Fibroblast of the aortic adventitia (primary cell): ENCODE results near the gene PROSER1. TPM values are rescaled to one million over a fixed set of nuclear protein-coding genes. Genes with fewer than 3 reads are reported as not detected.
"Not testable (repeated sequence)": the region's sequence is repeated elsewhere in the genome, so short reads cannot be mapped to it uniquely, and the experiment has no call there.

Experiments
- DNase-seq: peaks from one replicate; pipeline ENCODE4 v3.0.0-alpha.2; 2010; ENCODE audit warnings: low read depth
- H3K4me3 ChIP-seq: 2 replicates; pipeline ENCODE4 v1.5.1; 2011; ENCODE audit warnings: low read depth, mild to moderate bottlenecking, control low read depth, low read length, moderate library complexity
- total RNA-seq: library from RNA; depleted of rRNA; stranded (reverse); fragments of >200 nt; gene quantifications from 2 replicates; pipeline ENCODE4 v1.2.3, GENCODE V29; 2012; ENCODE audit warnings: low replicate concordance
- TF ChIP-seq, protein P1 (sequence below): IDR thresholded peaks from 2 replicates; pipeline ENCODE4 v1.5.1; 2011; ENCODE audit warnings: mild to moderate bottlenecking, low read length, control low read depth, inconsistent platforms; ENCODE audit not compliant: insufficient read depth

Gene PROSER1
- total RNA-seq = 10.6 and 15.9 TPM in 2 replicates

DNA sequence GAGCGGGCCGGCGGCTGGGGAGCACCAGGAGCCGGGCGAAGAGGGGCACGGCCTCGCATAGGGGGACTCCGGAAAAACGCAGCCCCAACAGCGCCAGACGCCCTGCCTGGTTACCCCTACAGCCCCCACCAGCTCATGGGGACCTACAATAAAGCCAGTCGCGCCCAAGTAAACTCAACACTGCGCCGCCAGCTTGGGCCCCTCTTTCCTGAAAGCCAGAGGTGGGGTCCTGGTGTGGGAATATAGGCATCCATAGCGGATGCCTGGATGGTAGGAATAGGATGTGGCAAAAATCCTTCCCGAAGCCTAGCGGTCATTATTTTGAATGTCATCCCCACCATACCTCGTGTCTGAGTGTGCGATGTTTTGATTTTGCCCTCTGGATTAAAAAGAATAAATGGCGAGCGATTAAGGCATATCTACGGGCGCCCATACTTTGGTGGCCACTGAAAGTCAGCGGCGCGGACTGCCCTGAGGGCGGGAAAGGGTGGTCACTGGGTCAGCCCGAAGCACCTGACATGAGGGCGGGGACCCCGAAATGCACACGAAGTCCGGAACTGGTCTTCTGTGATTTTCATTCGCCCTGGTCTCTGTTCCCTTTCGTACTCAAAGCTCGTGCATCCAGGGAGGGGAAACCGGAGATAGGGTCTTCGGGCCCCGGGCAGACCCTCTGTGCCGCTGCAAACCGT, at the start of gene PROSER1, which contains the start of gene NHLRC3:
PROSER1 (minus strand) TSS at position 210 of the 689 bp plus-strand sequence. CDS start 847 bp downstream, outside the sequence.
NHLRC3 (plus strand) TSS at position 577 of the 689 bp plus-strand sequence. CDS start 184 bp downstream, outside the sequence.
- DNase-seq = peak; percentile 96
- H3K4me3 ChIP-seq = peak within 1 kb of the TSS; percentile 96
- TF ChIP-seq, protein P1, sequence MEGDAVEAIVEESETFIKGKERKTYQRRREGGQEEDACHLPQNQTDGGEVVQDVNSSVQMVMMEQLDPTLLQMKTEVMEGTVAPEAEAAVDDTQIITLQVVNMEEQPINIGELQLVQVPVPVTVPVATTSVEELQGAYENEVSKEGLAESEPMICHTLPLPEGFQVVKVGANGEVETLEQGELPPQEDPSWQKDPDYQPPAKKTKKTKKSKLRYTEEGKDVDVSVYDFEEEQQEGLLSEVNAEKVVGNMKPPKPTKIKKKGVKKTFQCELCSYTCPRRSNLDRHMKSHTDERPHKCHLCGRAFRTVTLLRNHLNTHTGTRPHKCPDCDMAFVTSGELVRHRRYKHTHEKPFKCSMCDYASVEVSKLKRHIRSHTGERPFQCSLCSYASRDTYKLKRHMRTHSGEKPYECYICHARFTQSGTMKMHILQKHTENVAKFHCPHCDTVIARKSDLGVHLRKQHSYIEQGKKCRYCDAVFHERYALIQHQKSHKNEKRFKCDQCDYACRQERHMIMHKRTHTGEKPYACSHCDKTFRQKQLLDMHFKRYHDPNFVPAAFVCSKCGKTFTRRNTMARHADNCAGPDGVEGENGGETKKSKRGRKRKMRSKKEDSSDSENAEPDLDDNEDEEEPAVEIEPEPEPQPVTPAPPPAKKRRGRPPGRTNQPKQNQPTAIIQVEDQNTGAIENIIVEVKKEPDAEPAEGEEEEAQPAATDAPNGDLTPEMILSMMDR = no peak

DNA sequence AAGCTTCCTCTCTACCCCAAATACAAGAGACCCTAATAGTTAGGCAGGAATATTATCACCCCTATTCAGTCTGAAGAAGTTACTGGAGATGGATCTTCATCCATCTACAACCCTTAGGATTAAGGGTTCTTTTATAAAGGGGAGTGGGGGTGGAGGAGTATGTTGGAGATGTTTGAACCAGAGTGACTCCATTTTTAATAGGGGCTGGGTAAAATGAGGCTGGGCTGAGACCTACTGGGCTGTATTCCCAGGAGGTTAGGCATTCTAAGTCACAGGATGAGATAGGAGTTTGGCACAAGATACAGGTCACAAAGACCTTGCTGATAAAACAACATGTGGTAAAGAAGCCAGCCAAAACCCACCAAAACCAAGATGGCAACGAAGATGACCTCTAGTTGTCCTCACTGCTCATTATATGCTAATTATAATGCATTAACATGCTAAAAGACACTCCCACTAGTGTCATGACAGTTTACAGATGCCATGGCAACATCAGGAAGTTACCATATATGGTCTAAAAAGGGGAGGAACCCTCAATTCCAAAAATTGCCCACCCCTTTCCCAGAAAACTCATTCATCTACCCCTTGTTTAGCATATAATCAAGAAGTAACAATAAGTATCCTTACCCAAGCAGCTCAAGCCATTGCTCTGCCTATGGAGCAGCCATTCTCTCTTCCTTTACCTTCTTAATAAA, 48.5 kb upstream of the PROSER1 start:
- not testable (repeated sequence) for H3K4me3 ChIP-seq, DNase-seq

DNA sequence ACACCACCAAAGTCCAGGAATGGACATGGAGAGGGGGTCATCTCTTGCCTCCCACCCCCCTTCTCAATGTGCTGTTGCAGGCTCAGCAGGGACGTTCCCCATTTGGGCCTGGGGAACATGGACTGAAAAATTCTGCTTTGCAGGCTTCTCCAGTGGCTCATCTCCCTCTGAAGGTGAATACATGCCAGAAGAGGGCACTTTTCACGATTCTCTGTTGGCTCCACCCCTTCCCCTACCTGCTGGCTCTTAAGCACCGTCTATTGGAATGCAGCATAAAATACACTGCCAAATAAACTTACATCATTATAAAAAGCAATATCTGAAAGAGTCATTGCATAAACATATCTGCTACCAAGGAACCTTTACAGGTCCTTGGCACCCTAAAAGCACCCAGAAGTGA, 36.1 kb upstream of the PROSER1 start:
- TF ChIP-seq, protein P1 = no peak
- DNase-seq = no peak
- no peak overlapping the region for H3K4me3 ChIP-seq

DNA sequence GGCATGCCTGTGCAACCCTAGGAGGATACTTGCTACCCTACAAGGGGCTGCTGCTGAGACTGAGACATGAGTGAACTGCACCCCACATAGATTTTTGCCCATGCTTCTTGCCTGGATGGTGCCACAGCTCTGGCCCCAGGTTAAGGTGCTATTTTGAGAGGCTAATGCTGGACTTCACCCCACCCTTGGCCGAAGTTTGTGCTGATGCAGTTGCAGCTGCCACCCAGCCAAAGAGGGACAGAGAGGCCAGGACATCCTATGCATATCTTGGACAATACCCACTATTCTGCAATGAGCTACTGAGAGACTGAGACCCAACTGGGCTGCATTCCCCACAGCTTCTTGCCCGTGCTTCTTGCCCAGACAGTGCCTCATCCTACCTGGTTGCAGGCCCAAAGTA, 35.0 kb upstream of the PROSER1 start:
- TF ChIP-seq, protein P1 = no peak
- no peak for DNase-seq
- no peak overlapping the region for H3K4me3 ChIP-seq

DNA sequence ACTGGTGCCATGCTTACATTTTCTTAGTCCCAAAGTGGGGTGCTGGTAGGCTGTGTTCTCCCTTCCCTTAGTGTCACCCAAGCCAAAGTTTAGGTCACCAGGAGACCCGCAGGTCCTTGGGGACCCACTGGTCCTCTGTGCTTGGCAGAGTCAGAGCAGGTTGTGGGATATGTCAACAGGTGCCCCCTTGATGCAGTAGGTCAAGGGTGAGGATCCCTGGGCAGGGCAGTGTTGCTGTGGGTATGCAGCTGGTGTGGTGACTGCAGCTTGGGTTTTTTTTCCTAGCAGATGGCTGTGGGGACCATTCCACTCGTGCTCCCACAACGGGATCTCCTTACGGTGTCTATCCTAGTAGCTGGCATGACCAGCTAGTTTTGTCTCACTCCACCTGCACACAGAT, 24.1 kb upstream of the PROSER1 start:
- TF ChIP-seq, protein P1 = no peak
- no peak overlapping the region for H3K4me3 ChIP-seq
- no peak for DNase-seq

DNA sequence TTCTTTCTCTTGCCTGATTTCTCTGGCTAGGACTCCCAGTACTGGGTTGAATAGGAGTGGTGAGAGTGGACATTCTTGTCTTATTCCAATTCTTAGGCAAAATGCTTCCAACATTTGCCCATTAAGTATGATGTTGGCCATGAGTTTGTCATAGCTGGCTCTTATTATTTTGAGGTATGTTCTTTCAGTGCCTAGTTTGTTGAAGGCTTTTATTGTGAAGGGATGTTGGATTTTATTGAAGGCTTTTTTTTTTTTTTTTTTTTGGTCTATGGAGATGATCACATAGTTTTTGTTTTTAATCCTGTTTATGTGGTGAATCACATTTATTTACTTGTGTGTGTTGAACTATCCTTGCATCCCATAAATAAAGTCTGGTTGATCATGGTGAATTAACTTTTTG, 20.2 kb upstream of the PROSER1 start:
- DNase-seq = no peak
- TF ChIP-seq, protein P1 = no peak
- no peak overlapping the region for H3K4me3 ChIP-seq

DNA sequence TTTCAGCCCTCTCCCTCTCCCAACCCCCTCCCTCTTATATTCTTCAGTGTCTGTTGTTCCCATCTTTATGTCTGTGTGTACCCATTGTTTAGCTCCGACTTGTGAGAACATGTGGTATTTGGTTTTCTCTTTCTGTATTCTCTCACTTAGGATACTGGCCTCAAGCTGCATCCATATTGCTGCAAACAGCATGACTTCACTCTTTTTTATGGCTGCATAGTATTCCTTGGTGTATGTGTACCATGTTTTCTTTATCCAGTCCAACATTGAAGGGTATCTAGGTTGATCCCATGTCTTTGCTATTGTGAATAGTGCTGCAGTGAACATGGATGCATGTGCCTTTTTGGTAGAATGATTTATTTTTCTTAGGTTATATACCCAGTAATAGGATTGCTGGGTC, 18.1 kb upstream of the PROSER1 start:
- no peak for DNase-seq
- TF ChIP-seq, protein P1 = no peak

More for the DNA sequence above, 18.1 kb upstream of the PROSER1 start:
- H3K4me3 ChIP-seq = no peak overlapping the region
